22Rv1 (cell line): ENCODE data around the gene FARS2.

ENCODE experiments used
- ZFX ChIP-seq: fragments of 450-650 bp; IDR thresholded peaks from 2 replicates; pipeline ENCODE4 v1.6.1; 2017; ENCODE audit warnings: antibody characterized with exemption, borderline replicate concordance
- TF ChIP-seq, protein P1 (sequence below): fragments of 450-650 bp; IDR thresholded peaks from 2 replicates; pipeline ENCODE4 v1.5.1; 2017; ENCODE audit warnings: mild to moderate bottlenecking

DNA sequence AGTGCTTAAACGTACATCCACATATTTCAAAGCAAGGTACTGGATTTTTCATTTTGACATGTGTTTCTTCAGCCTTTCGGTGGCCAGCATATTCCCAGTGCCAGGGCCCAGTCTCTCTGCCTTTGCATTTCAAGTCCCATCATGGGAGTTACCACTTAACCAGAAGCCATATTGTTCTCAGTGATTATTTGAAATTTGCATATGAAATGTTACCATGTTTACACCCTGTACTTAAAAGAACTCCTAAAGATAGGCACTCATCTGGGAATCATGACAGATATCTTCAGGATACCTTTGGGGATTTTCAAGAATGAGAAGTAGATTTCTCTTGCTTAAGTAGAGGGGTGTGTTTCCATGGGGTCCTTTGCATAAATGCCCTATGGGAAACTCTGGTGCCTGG is 377.9 kb downstream of the FARS2 start:
- TF ChIP-seq, protein P1, sequence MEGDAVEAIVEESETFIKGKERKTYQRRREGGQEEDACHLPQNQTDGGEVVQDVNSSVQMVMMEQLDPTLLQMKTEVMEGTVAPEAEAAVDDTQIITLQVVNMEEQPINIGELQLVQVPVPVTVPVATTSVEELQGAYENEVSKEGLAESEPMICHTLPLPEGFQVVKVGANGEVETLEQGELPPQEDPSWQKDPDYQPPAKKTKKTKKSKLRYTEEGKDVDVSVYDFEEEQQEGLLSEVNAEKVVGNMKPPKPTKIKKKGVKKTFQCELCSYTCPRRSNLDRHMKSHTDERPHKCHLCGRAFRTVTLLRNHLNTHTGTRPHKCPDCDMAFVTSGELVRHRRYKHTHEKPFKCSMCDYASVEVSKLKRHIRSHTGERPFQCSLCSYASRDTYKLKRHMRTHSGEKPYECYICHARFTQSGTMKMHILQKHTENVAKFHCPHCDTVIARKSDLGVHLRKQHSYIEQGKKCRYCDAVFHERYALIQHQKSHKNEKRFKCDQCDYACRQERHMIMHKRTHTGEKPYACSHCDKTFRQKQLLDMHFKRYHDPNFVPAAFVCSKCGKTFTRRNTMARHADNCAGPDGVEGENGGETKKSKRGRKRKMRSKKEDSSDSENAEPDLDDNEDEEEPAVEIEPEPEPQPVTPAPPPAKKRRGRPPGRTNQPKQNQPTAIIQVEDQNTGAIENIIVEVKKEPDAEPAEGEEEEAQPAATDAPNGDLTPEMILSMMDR = no peak
- no peak for TF ChIP-seq ZFX
